Activated CD4-positive, CD25-positive, alpha-beta regulatory T cell treated with anti-CD3 and anti-CD28 coated beads, Interleukin-2, amount 50 U/mL, for 72 hours (primary cell): Measurements from ENCODE around the gene ERCC6.

Experiments used
- DNase-seq: peaks from one replicate; pipeline ENCODE4 v3.0.0; 2021

ERCC6 gene

GRCh38 chr10:49538381-49539319 lies at the start of gene ERCC6:
Gene ERCC6 (minus strand): TSS chr10:49539121.
- DNase-seq, result peak; percentile 94

GRCh38 chr10:49587981-49588380 lies 49.1 kb upstream of the ERCC6 start:
- DNase-seq, result no peak

GRCh38 chr10:49585387-49585786 lies 46.5 kb upstream of the ERCC6 start:
- no peak for DNase-seq

- no peak for DNase-seq
Measured at GRCh38 chr10:49579621-49580020, 40.7 kb upstream of the ERCC6 start.

GRCh38 chr10:49578392-49578791 lies 39.5 kb upstream of the ERCC6 start:
- no peak for DNase-seq

- DNase-seq, result no peak
Measured at GRCh38 chr10:49577182-49577925, 38.4 kb upstream of the ERCC6 start.

GRCh38 chr10:49575489-49576072 lies 36.7 kb upstream of the ERCC6 start:
- no peak for DNase-seq

GRCh38 chr10:49572594-49573114 lies 33.7 kb upstream of the ERCC6 start:
- DNase-seq, result no peak

- DNase-seq, result no peak
Measured at GRCh38 chr10:49571388-49571787, 32.5 kb upstream of the ERCC6 start.

- DNase-seq, result no peak
Measured at GRCh38 chr10:49569031-49569631, 30.2 kb upstream of the ERCC6 start.

- no peak for DNase-seq
Measured at GRCh38 chr10:49568235-49568634, 29.3 kb upstream of the ERCC6 start.

- DNase-seq, result no peak
Measured at GRCh38 chr10:49567810-49568209, 28.9 kb upstream of the ERCC6 start.

- no peak for DNase-seq
Measured at GRCh38 chr10:49564461-49565009, 25.6 kb upstream of the ERCC6 start.

- no peak for DNase-seq
Measured at GRCh38 chr10:49562893-49563292, 24.0 kb upstream of the ERCC6 start.

- no peak for DNase-seq
Measured at GRCh38 chr10:49560526-49560925, 21.6 kb upstream of the ERCC6 start.

GRCh38 chr10:49559476-49559875 lies 20.6 kb upstream of the ERCC6 start:
- no peak for DNase-seq

GRCh38 chr10:49558190-49558589 lies 19.3 kb upstream of the ERCC6 start:
- DNase-seq, result no peak

GRCh38 chr10:49557681-49558080 lies 18.8 kb upstream of the ERCC6 start:
- no peak for DNase-seq

- DNase-seq, result no peak
Measured at GRCh38 chr10:49556723-49557122, 17.8 kb upstream of the ERCC6 start.

GRCh38 chr10:49552277-49552676 lies 13.4 kb upstream of the ERCC6 start:
- DNase-seq, result no peak

- DNase-seq, result no peak
Measured at GRCh38 chr10:49550563-49550962, 11.6 kb upstream of the ERCC6 start.

- DNase-seq, result no peak
Measured at GRCh38 chr10:49549640-49550346, 10.9 kb upstream of the ERCC6 start.
